Measurements from ENCODE around the gene ACOXL. TPM values are rescaled to one million over a fixed set of nuclear protein-coding genes. Genes with fewer than 3 reads are reported as not detected.
A peak's percentile ranks its signal among the peaks of the same experiment; 100 is the strongest.
"Not testable (repeated sequence)": the region's sequence is repeated elsewhere in the genome, so short reads cannot be mapped to it uniquely, and the experiment has no call there.

ACOXL gene
- total RNA-seq, 1 donor from 2014 or later = under 0.01 TPM

DNA sequence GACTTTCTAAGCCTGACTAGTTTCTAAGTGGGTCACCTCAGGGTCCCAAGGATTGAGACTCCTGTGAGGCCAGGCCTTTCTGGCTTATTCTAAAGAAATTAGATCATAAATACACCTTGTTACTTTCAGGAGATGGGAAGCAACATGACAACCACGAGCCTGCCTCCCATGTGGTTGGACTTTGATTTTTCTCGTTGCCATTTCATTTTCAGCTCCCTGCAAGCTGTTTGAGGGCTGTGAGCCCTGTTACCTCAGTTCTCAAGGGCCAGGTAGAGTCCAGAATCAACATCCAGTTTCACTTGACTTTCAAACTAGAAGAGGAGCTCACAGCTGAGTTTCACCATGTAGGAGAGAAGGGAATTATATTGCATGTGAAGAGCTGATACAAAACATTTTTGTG lies 228.6 kb downstream of the ACOXL start:
- no peak for DNase-seq (ENCODE audit: low read depth, low spot score)

DNA sequence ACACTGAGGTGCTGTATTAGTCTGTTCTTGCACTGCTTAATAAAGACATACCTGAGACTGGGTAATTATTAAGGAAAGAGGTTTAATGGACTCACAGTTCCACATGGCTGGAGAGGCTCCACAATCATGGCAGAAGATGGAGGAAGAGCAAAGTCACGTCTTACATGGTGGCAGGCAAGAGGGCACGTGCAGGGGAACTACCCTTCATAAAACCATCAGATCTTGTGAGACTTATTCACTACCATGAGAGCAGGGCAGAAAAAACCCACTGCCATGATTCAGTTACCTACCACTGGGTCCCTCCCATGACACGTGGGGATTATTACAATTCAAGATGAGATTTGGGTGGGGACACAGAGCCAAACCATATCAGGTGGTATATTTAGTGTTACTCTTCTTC lies 229.3 kb downstream of the ACOXL start:
- not testable (repeated sequence) for DNase-seq (ENCODE audit: low read depth, low spot score)

DNA sequence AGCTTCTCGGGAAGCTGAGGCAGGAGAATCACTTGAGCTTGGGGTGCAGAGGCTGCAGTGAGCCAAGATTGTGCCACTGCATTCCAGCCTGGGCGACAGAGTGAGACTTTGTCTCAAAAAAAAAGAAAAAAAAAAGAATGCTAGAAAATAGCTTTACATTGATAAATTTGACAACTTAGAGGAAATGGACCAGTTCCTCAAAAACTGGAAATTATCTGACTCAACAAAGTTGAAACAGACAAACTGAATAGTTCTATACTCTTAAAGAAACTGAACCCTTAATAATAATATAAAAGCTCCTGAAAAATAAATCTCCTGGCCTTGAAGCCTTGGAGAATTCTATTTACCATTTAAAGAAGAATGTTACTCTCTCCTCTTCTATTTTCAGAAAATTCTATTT lies 237.3 kb downstream of the ACOXL start:
- DNase-seq (ENCODE audit: low read depth, low spot score) = no peak

DNA sequence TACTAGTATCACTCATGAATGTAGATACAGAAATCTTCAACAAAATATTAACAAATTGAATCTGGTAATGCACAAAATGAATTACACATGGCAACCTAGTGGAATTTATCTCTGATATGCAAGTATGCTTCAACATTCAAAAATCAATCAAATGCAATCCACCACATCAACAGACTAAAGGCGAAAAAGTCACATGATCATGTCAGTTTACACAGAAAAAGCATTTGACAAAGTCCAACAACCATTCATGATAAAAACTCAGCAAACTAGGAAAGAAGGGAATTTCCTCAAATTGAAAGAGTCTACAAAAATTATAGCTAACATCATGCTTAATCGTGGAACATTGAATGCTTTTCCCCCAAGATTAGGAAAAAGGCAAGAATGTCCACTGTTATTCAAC lies 237.8 kb downstream of the ACOXL start:
- no peak for DNase-seq (ENCODE audit: low read depth, low spot score)

DNA sequence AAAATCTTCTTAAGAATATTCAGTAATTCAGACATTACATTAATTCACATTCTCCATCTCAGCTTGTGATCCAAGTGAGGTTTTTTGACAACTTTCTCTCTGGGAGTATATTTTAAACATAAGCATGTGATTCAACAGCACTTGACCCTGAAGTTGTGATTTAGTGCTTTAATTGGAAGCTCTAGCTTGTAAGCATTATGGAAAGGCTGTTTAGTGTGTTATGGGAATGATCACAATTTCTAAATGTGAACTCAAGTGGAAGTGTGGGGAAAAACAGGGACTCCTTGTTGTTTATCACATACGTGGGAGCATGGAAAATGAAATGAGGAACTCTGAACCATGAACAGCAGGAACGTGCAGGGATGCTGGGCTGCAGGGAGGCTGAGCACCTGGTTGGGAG lies 239.4 kb downstream of the ACOXL start:
- no peak for DNase-seq (ENCODE audit: low read depth, low spot score)

DNA sequence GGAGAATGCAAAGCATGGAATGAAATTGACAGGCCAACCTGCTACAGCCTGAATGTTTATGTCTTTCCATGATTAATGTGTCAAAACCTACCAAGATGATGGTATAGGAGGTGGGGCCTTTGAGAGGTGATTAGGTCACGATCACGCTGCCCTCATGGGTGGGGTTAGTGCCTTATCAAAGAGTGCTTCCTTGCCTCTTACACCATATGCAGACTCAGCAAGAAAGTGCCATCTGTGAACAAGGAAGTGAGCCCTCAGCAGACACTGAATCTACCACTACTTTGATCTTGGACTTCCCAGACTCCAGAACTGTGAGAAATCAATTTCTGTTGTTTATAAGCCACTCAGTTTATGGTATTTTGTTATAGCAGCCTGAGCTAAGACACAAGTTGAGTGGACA lies 240.9 kb downstream of the ACOXL start:
- no peak for DNase-seq (ENCODE audit: low read depth, low spot score)

DNA sequence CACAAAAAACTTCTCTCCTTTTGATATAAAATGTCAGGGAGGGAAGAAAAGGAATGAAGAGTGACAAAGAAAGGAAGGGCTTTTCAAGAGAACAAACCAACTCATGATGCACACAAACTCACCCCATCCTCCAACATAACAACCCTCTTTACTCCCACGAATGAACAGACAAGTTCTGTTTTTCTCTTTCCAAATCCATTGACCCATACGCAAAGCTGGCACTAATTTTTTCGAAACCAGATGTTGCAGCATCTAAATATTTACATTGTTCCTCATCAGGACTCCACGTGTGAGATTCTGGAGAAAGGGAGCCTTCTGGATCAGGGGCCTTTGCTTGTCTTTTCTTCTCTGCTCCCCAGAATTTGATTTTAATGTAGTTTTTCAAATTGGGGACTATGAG lies 245.0 kb downstream of the ACOXL start:
- no peak for DNase-seq (ENCODE audit: low read depth, low spot score)

DNA sequence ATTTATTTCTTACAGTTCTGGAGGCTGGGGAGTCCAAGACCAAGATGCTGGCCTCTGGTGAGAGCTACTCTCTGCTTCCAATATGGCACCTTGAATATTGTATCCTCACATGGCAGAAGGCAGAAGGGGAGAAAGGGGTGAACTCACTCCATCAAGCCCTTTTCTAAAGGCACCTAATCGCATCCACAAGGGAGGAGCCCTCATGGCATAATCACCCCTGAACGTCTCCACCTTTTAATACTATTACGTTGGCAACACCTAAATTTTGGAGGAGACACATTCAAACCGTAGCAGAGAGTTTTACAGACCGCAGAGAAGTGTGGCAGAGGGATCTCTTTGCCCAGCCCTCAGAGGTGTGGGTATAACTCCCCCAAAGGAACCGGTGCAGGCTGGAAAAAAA lies 245.8 kb downstream of the ACOXL start:
- DNase-seq (ENCODE audit: low read depth, low spot score) = no peak

DNA sequence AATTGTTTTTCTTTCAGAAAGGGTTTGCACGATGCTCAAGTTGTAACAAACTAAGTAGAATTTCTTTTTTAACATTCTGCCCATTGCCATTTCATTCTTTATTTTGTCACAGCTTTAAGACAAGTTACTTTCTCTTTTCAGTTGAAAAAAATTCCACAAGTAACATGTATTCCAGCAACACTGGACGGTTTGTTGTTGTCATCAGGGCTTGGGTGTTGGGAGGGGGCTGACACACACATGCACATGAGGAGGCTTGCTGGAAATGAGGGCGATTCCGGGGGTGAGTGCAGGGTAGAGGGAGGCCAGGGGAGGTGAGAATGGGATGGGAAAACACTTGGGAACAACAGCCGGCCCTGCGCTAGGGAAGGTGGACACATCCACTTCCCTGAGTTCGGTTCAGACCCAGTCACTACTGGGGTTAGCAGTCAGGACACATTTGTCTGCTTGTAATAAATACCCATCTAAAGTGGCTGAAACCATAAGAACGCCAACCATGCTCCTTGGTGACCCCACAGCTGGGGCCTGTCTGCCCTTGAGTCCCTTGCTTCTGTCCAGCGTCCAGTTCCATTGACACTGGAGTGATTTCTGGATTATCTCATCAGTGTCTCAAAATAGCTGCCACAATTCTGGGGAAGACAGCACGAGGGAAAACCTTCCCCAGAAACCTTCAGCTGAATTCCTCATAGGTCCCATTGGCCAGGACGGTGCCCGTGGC lies 246.5 kb downstream of the ACOXL start:
- no peak for DNase-seq (ENCODE audit: low read depth, low spot score)

DNA sequence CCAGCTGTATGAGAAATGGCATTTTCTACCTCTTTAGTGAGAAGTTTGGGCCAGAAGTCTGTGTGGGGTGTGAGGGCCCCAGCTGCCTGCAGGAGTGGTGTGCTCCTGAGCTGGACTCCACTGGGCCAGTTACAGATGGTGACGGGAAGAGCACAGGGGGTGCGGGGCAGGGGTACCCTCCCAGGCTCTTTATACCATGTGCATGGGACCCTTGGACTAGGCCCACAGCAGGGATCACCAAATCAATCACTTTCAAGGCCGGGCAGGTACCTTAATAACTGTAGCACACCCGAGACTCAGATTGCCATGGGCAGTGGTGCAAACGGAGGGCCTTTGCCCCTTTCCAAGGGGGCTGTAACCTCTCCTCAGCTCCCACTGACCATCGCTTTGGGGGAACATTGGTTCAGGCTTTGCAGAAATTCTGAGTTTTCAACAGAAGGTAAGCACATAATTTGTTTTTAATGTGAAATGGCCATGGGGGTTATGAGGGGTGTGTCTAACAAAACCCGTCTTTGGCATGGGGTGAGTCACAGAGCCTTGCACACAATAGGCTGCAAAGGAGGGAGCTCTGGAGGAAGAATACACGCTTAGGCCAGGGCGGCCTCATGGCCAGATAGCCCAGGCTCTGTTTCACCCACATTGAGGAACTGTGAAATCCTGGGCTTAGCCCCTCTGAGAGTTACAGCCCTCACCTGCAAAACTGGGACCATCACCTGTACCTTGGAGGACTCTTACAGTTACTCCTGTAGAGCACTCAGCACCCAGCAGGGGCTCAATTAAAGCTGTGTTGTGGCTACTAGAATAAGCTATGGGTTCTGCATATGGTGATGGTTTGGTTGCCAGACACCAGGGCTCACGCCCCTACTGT lies 247.3 kb downstream of the ACOXL start:
- no peak for DNase-seq (ENCODE audit: low read depth, low spot score)

DNA sequence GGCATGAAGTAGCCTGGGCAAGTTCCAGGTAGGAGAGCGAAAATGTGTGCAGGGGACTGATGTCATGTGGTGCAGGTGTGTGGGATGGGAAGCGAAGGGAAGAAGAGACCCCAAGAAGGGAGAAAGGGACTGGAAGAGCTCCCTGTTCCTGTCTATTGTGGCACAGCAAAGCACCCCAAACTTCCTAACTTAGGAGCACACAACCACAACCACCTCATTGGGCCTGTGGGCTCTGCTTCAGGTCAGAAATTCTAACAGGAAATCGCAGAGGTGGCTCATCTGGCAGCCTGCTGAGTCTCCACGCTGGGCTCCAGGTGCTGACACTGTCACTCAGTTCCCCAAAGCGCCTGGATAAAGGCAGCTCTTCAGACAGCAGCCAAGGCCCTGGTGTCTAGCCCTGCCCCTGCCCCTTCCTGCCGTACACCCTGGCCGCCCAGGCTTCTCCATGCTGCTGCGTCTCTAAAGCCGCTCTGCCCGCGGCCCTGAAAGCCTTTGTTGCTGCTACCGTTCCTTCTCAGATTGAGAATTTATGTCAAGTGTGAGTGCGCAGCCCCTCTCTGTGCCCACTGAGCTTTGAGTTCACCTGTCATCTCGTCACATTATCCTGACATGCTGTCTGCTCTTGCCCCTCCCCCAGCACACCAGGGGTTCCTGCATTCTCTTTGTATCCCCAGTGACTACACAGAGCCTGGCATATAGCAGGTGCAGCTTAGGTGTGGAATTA lies 248.1 kb downstream of the ACOXL start:
- DNase-seq (ENCODE audit: low read depth, low spot score) = no peak

DNA sequence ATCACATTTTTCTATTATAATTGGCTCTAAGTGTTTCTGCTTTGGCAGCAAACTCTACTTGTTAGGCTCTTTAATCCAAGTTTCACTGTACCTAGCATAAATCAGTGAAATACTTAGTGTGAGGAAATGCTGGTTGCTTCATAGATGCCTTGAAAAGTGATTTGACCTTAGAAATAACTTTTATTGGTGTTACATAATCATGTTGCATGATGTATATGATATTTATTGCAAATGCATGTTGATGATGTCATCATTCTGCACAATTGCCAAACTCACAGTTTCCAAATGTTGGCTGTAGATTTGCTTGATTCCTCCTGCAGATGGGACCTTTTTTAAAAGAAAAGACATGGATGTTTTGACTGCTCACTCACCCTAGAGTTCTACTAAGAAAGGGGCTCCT lies 250.8 kb downstream of the ACOXL start:
- no peak for DNase-seq (ENCODE audit: low read depth, low spot score)

DNA sequence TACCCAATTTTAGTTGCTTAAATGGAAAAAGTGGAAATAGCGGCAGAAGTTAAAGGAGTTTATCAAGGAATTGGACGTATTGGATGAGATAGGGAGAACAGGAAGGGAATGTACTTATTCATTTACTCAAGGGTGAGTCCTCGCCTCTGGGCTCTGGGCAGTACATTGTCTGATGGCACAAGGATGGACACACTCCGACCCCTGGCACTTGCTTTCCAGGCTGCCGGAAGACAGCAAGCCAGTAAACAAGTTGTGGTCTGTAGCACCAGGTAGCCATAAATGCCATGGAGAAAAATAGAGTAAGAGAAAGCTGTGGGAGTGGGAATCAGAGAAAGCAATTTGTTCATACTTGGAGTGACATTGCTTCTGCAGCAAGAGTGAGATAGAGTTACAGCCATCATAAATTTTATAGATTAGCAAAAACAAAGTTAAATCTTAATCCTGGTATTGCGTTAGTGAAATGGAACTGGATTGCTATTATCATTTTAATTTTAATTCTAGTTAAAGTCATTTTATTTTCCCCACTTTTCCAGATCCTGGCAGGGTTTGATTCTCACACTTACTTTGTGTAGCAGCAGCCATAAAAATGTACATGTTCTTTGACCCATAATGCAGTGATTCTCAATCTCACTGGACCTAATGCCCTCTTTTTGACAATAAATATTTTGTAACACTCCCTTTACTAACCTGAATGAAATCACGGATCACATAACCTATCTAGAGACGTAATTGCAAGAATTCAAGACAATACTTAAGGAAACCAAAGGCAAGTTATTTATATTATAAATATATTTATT lies 252.5 kb downstream of the ACOXL start:
- no peak for DNase-seq (ENCODE audit: low read depth, low spot score)

DNA sequence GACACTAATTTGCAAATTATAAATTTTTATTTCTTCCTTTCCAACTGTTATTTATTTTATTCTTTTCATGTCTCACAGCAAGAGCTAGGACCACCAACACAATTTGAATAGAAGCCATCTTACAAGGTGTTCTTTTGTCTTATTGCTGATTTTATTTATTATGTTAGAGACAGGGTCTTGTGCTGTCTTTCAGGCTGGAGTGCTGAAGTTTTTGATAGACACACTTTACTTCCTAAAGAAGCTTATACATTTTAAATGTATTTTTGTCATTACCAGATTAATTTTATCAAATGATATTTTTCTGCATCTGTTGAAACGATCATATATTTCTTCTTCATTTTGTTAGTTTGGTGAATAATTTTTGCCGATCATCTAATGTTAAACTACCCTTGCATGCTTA lies 258.1 kb downstream of the ACOXL start:
- no peak for DNase-seq (ENCODE audit: low read depth, low spot score)

DNA sequence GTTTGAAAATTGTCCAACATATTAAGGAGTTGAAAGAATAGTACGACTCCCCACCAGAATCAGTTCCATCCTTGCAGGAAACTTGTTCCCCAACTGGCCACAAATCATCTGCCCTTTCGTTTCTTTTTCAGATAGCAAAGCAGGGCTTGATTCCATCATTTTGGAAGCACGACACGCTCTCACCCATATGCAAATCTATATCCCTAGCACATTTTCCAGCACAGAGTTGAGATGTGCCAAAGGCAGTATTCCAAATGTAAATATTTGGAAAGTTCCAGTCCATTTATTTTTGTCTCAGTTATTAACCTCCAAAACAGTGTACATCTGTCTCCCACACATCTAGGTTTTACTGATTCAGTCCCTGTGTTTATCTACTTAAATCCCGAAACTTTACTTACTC lies 259.5 kb downstream of the ACOXL start:
- DNase-seq (ENCODE audit: low read depth, low spot score) = no peak

DNA sequence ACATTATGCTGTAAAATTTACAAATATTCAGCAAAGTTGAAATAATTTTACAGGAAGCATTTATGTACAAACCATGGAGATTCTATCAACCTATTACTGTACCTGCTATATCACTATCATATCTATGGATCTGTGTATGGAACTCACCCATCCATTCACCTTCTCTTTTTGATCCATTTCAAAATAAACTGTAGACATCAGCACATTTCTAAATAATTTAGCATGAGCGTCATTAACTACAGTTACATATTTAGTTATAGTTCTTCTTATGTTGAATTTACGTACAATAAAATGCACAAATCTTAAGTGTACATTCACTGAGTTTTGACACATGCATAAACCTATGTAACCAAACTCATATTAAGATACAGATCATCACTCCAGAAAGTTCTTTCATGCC lies 260.5 kb downstream of the ACOXL start:
- no peak for DNase-seq (ENCODE audit: low read depth, low spot score)

DNA sequence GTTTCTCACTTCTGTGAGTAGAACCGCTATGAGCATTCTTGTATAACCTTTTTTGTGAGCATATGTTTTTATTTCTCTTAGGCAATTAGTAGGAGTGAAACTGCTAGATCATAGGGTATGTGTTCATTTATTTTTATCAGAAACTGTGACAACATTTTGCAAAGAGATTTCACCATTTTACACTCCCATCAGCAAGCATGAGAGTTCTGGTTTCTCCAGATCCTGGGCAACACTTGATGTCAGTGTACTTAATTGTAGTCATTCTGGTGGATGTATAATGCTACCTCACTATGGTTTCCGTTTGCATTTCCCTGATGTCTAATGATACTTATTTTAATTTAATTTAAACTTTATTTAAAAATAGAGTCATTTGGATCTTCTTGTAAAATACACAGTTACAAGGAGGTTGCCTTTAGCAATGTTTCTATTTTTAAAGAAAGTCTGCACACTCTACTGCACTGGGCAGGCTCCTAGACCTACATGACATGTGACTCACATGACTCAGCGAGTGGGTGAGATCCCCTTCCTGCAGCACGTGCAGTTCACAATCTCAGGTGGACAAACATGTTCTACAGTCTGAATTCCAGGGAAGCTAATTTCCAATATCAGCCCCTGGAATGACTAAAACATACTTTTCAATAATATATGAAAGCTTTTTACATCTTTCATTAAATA lies 261.3 kb downstream of the ACOXL start:
- peak; percentile 1 for DNase-seq (ENCODE audit: low read depth, low spot score)

DNA sequence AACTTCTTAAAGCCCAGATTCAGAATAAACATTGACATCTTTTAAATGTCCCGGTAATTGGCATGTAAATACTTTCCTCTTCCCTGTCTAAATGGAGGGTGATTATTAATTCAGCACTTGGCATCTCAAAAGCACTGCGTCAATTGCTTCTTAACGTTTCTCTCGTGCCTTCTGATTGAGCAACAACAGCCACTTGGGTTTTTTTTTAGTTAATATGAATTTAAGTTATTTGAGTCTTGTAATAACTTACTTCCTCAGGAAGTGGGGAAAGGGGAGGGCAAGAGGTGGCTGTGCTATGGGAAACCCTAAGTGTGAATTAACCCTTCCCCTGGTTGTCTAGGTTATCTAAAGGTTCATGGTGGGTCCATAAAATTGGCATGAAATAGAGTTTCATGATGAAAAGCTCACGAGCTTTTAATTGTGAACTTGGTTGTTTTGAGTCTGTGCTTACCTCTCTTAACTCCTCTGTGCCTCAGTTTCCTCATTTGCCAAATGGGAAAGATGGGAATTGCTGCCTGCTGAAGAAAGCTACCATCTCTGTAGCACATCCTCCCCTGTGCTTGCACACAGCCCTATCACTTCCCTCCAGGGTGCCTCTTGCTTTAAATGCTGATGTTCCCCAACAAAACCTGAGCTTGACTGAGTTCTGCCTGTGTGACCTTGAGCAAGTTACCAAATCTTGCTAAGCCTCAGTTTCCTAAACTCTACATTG lies 262.0 kb downstream of the ACOXL start:
- no peak for DNase-seq (ENCODE audit: low read depth, low spot score)

DNA sequence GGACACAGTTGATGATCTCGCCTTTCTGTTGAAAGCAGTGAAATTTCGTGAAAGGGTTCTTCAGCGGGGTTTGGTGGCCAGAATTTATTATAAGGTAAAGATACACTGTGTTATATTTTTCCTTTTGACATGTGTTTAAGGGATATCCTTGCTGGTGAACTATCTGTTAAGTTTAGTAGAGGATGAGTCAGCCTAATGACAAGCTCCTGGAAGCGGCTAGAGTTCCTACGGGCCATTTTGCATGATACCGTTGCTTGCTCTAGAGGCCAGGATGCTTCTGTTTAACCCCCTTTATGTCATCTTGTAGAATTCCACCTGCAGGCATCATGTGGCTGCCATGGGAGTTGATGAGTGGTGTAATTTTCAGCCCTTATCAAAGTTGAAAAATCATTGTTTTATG lies 263.5 kb downstream of the ACOXL start:
- DNase-seq (ENCODE audit: low read depth, low spot score) = no peak

DNA sequence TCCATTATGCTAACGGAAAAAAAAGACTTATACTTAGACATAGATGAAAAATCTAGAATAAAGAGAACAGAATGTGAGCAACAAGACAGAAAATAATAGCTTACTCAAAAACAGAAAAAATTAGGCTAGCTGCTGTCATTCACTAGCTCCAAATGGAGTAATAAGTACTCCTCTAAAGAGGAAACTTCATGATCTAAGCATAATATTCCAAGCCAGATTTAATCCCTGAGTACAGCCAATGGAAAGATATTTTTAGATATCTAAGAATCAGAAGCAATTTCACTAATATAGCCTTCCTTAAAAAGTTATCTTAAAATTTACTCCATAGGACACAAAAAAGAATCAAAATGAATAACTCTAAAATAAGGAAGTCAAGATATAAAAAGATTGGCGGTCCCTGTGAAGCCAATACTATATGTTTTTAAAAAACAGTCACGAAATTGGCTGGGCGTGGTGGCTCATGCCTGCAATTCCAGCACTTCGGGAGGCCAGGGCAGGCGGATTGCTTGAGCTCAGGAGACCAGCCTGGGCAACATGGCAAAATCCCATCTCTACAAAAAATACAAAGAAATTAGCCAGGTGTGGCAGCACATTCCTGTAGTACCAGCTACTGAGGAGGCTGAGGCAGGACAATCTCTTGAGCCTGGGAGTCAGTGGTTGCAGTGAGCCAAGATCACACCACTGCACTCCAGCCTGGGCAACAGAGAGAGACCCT lies 265.1 kb downstream of the ACOXL start:
- no peak for DNase-seq (ENCODE audit: low read depth, low spot score)
